ENCODE measurements around the gene PRIMPOL. TPM values are rescaled to one million over a fixed set of nuclear protein-coding genes. Genes with fewer than 3 reads are reported as not detected.

Gene PRIMPOL
- total and polyA plus RNA-seq, 9 of the 15 experiments (the other 6 are each of a cell fraction or from before 2014, with no cell fraction given), result 11.0 to 32.0 (median 16.1) TPM

DNA sequence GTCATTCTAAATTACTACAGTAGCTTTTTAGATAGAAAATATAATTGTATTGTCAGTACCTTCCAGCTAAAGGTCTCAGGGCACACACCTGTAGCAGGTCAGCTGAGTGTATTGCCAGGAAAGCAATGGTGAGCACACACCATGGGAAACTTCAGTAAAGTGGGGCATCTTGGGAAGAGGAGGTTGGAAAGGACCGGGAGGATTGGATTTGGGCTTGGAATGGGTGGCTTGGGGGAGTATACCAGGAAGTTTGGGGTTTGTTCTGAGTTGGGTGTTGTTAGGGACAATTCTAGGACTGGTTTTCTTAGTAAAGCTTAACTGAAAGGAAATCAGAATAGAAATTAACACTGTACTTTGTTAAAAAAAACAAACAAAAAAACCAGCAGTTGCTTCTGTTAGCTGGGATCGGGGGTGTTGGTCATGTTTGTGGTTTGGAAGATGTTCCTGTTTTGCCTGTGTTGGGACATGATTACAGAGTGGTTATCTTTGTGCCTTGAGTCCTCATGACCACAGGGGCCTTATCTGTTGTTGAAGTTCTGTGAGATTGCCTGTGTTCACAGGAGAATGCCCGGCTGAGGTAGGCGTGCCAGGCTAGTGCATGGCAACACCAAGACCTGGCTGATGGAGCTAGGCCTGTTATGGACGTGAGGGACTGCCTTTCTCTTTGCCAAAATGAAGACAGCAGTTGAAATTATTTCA, 35.1 kb downstream of the PRIMPOL start:
- Histone ChIP-seq H3K4me2 (ENCODE audit: insufficient read depth, low read length) (peak overlapping the region; percentile 74), H3K27me3 (ENCODE audit: control insufficient read depth in 2 of 2, insufficient read depth in 2 of 2, low read length in 2 of 2) (no peaks in the 10 kb centered on the region), H3K79me2 (ENCODE audit: control insufficient read depth, insufficient read depth, low read length) (no peaks in the 10 kb centered on the region), H3K36me3 (ENCODE audit: control insufficient read depth, insufficient read depth, low read length) (no peaks in the 10 kb centered on the region; the same call in 2 of the 3 replicates), H4K20me1 (replicated peaks; ENCODE audit: control insufficient read depth, insufficient read depth, low read length) (no peaks in the 10 kb centered on the region), H3K4me1 (replicated peaks in 1 of 2; ENCODE audit: control insufficient read depth in 2 of 2, insufficient read depth in 2 of 2, low read length in 2 of 2) (peaks cover 13% of the 10 kb centered on the region in 2 experiments; a peak in 4 of 5 replicates), H3K27ac (ENCODE audit: extremely low read depth, low read depth, low read length) (peak overlapping the region; percentile 88), H3K4me3 (no peak overlapping the region; the same call in 1 of the 2 replicates), H3K9ac (ENCODE audit: insufficient read depth in 1 of 2, low read depth in 2 of 2, low read length in 2 of 2) (peak overlapping the region in 1 of 2 experiments; percentile 51; a peak in 3 of 4 replicates), H2AFZ (ENCODE audit: low read depth, low read length) (peak overlapping the region; percentile 71; the same call in 1 of the 2 replicates), H3K9me1 (ENCODE audit: control insufficient read depth, insufficient read depth, low read length) (peaks cover 5% of the 10 kb centered on the region), H3K9me3 (replicated peaks; ENCODE audit: control insufficient read depth, insufficient read depth, low read depth, low read length) (0 out of 2 replicates have a peak, but pooled peaks cover 3% of the 10 kb centered on the region)
- FAIRE-seq (peak; percentile 99), ATAC-seq (peak; percentile 94), DNase-seq (ENCODE audit: extremely low read depth in 1 of 4, low spot score in 3 of 4) (peak; percentile 73 to 91 (median 82))
- ChIA-PET CTCF (ENCODE audit: low intra/inter-chr PET ratio) (no interaction called here), POLR2A (interaction anchor here (0.6 to 1.8 kb wide), 7 partner anchors 9 to 389 kb away, joined by 3 to 5 read pairs (median 4); partner anchors contain the start of gene CENPU)
- BruUV-seq (replicated peaks), result no TSS peak
- intact Hi-C loops (cut with micrococcal nuclease) (loop anchor here (2.0 kb wide), 1 partner anchor 36 kb away; the partner anchor contains the start of genes CASP3 and PRIMPOL), in situ Hi-C loops (cut with MboI) (no loop called here)
- 0% methylated on average over 5 of the region's 5 CpGs for WGBS (ENCODE audit: insufficient coverage, low coverage, missing lambda C conversion rate)
- TF ChIP-seq SPI1 (IDR thresholded peaks at IDR 0.05; ENCODE audit: borderline replicate concordance, low read depth, low read length), result no peak
- TF ChIP-seq MYNN (IDR thresholded peaks at IDR 0.05), result peak; percentile 98
- no peak for TF ChIP-seq MYNN (CRISPR knock-in tag; IDR thresholded peaks at IDR 0.05)
- no peak for TF ChIP-seq ZC3H4 (CRISPR knock-in tag; IDR thresholded peaks at IDR 0.05; ENCODE audit: borderline replicate concordance)
- no peak for TF ChIP-seq ZNF740 (CRISPR knock-in tag; IDR thresholded peaks at IDR 0.05)
- no peak for TF ChIP-seq ZNF740 (tag; IDR thresholded peaks at IDR 0.05)
- TF ChIP-seq HES1 (IDR thresholded peaks at IDR 0.05; ENCODE audit: low read depth), result peak; percentile 99
- peak; percentile 95 for TF ChIP-seq FOXM1 (IDR thresholded peaks at IDR 0.05; ENCODE audit: low read depth)
- no peak for TF ChIP-seq FOXM1 (CRISPR knock-in tag; IDR thresholded peaks at IDR 0.05; ENCODE audit: low read depth)
- peak; percentile 99 for TF ChIP-seq PML (IDR thresholded peaks at IDR 0.05; ENCODE audit: low read length)
- peak; percentile 100 for TF ChIP-seq SMARCE1 (IDR thresholded peaks at IDR 0.05)
- TF ChIP-seq HMGXB4 (CRISPR knock-in tag; IDR thresholded peaks at IDR 0.05), result no peak
- TF ChIP-seq, protein P1, sequence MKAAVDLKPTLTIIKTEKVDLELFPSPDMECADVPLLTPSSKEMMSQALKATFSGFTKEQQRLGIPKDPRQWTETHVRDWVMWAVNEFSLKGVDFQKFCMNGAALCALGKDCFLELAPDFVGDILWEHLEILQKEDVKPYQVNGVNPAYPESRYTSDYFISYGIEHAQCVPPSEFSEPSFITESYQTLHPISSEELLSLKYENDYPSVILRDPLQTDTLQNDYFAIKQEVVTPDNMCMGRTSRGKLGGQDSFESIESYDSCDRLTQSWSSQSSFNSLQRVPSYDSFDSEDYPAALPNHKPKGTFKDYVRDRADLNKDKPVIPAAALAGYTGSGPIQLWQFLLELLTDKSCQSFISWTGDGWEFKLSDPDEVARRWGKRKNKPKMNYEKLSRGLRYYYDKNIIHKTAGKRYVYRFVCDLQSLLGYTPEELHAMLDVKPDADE (conservative IDR thresholded peaks at IDR 0.05; ENCODE audit: control insufficient read depth, low read depth, low read length), result peak; percentile 58; the same call in 1 of the 2 replicates
- peak; percentile 59; the same call in 1 of the 2 replicates for TF ChIP-seq ZKSCAN1 (IDR thresholded peaks at IDR 0.05; ENCODE audit: low read depth, low read length)
- TF ChIP-seq ZNF311 (CRISPR knock-in tag; IDR thresholded peaks at IDR 0.05), result no peak

Measured in K562 (cell line).